Astrocyte (in vitro differentiated cells and primary cell): ENCODE data around the gene RPS6KA2. TPM values are rescaled to one million over a fixed set of nuclear protein-coding genes. Genes with fewer than 3 reads are reported as not detected.

Source experiments
- DNase-seq: peaks from one replicate; pipeline ENCODE4 v3.0.0-alpha.2; 2010; ENCODE audit warnings: low read depth
- FAIRE-seq: peaks from 2 replicates; lab custom pipeline; 2011; peaks lifted over from hg19 to GRCh38; lab: Jason Lieb, UNC
- H2AFZ ChIP-seq: 2 replicates; pipeline ENCODE4 v1.6.0; 2012; ENCODE audit warnings: low read depth, low read length, inconsistent platforms
- H3K27ac ChIP-seq: 2 replicates; pipeline ENCODE4 v1.5.1; 2011; ENCODE audit warnings: low read depth, low read length, inconsistent platforms
- H3K27me3 ChIP-seq: 2 replicates; pipeline ENCODE4 v1.6.0; 2011; ENCODE audit warnings: low read length, inconsistent platforms; ENCODE audit not compliant: insufficient read depth
- H3K36me3 ChIP-seq: 2 replicates; pipeline ENCODE4 v1.5.1; 2011; ENCODE audit warnings: low read length, inconsistent platforms; ENCODE audit not compliant: insufficient read depth
- H3K4me1 ChIP-seq: 2 replicates; pipeline ENCODE4 v1.5.1; 2011; ENCODE audit warnings: low read length, inconsistent platforms; ENCODE audit not compliant: insufficient read depth
- H3K4me2 ChIP-seq: 2 replicates; pipeline ENCODE4 v1.6.0; 2012; ENCODE audit warnings: low read length, inconsistent platforms
- H3K4me3 ChIP-seq: 2 replicates; pipeline ENCODE4 v1.5.1; 2011; ENCODE audit warnings: low read depth, mild to moderate bottlenecking, low read length, inconsistent platforms; ENCODE audit not compliant: insufficient read depth
- H3K79me2 ChIP-seq: 2 replicates; pipeline ENCODE4 v1.6.0; 2012; ENCODE audit warnings: mild to moderate bottlenecking, low read length, inconsistent platforms; ENCODE audit not compliant: insufficient read depth
- H3K9ac ChIP-seq: 2 replicates; pipeline ENCODE4 v1.6.0; 2012; ENCODE audit warnings: mild to moderate bottlenecking, low read length, inconsistent platforms
- H3K9me3 ChIP-seq: 2 replicates; pipeline ENCODE4 v1.5.1; 2012; ENCODE audit warnings: low read depth, mild to moderate bottlenecking, low read length, inconsistent platforms; ENCODE audit not compliant: insufficient read depth
- H4K20me1 ChIP-seq: 2 replicates; pipeline ENCODE4 v1.6.0; 2012; ENCODE audit warnings: low read length, inconsistent platforms; ENCODE audit not compliant: insufficient read depth
- H3K27ac Mint-ChIP-seq: one replicate; pipeline ENCODE4 v1.8.0; 2021; ENCODE audit warnings: mild to moderate bottlenecking, mixed read lengths; ENCODE audit not compliant: unreplicated experiment
- H3K27me3 Mint-ChIP-seq: one replicate; pipeline ENCODE4 v1.8.0; 2021; ENCODE audit warnings: low read depth, mixed read lengths; ENCODE audit not compliant: unreplicated experiment
- H3K36me3 Mint-ChIP-seq: one replicate; pipeline ENCODE4 v1.8.0; 2021; ENCODE audit warnings: low read depth, mixed read lengths; ENCODE audit not compliant: unreplicated experiment
- H3K4me1 Mint-ChIP-seq: one replicate; pipeline ENCODE4 v1.8.0; 2021; ENCODE audit warnings: low read depth, mixed read lengths; ENCODE audit not compliant: unreplicated experiment
- H3K4me3 Mint-ChIP-seq: one replicate; pipeline ENCODE4 v1.8.0; 2021; ENCODE audit warnings: mild to moderate bottlenecking, moderate library complexity, mixed read lengths; ENCODE audit not compliant: unreplicated experiment
- H3K9me3 Mint-ChIP-seq: one replicate; pipeline ENCODE4 v1.8.0; 2021; ENCODE audit warnings: mild to moderate bottlenecking, mixed read lengths; ENCODE audit not compliant: unreplicated experiment
- CTCF ChIP-seq: IDR thresholded peaks from 2 replicates; pipeline ENCODE4 v1.5.1; 2011; ENCODE audit warnings: low read depth, mild to moderate bottlenecking, inconsistent platforms, low read length, moderate library complexity; ENCODE audit not compliant: insufficient read depth
- EZH2 ChIP-seq: IDR thresholded peaks from 2 replicates; pipeline ENCODE4 v1.6.1; 2012; ENCODE audit warnings: mild to moderate bottlenecking, low read length, inconsistent platforms; ENCODE audit not compliant: insufficient read depth
- total RNA-seq: library from RNA; stranded (reverse); gene quantifications from 2 replicates; pipeline ENCODE4 v1.2.1, GENCODE V29; 2021

Gene RPS6KA2
- total RNA-seq, 1 donor from 2014 or later: 33.5 TPM

GRCh38 chr6:166663568-166663967 lies 36.5 kb upstream of the RPS6KA2 start:
- Histone ChIP-seq H3K27ac (no peak overlapping the region), H3K79me2 (no peaks in the 10 kb centered on the region), H2AFZ (no peak overlapping the region), H3K36me3 (no peaks in the 10 kb centered on the region), H3K4me2 (no peak overlapping the region), H3K4me1 (no peaks in the 10 kb centered on the region), H4K20me1 (no peaks in the 10 kb centered on the region), H3K27me3 (peaks cover 11% of the 10 kb centered on the region), H3K4me3 (no peak overlapping the region), H3K9ac (no peak overlapping the region), H3K9me3 (no peaks in the 10 kb centered on the region)
- FAIRE-seq (no peak), DNase-seq (no peak)
- H3K4me1 Mint-ChIP-seq: no peaks in the 10 kb centered on the region
- no peak overlapping the region for H3K27ac Mint-ChIP-seq
- H3K9me3 Mint-ChIP-seq: no peaks in the 10 kb centered on the region
- TF ChIP-seq CTCF: no peak
- TF ChIP-seq EZH2: no peak
- H3K36me3 Mint-ChIP-seq: peaks cover 2% of the 10 kb centered on the region
- H3K4me3 Mint-ChIP-seq: no peak overlapping the region
- H3K27me3 Mint-ChIP-seq: peaks cover 32% of the 10 kb centered on the region

GRCh38 chr6:166662690-166663089 lies 35.6 kb upstream of the RPS6KA2 start:
- Histone ChIP-seq H3K27me3 (peaks cover 11% of the 10 kb centered on the region), H3K79me2 (no peaks in the 10 kb centered on the region), H3K4me1 (no peaks in the 10 kb centered on the region), H3K4me2 (no peak overlapping the region), H3K36me3 (no peaks in the 10 kb centered on the region), H3K9ac (no peak overlapping the region), H3K9me3 (no peaks in the 10 kb centered on the region), H3K27ac (no peak overlapping the region), H2AFZ (no peak overlapping the region), H3K4me3 (no peak overlapping the region), H4K20me1 (no peaks in the 10 kb centered on the region)
- DNase-seq (no peak), FAIRE-seq (no peak)
- peaks cover 31% of the 10 kb centered on the region for H3K27me3 Mint-ChIP-seq
- peaks cover under 1% of the 10 kb centered on the region for H3K36me3 Mint-ChIP-seq
- H3K4me1 Mint-ChIP-seq: no peaks in the 10 kb centered on the region
- no peak for TF ChIP-seq EZH2
- TF ChIP-seq CTCF: no peak
- no peak overlapping the region for H3K27ac Mint-ChIP-seq
- no peaks in the 10 kb centered on the region for H3K9me3 Mint-ChIP-seq
- no peak overlapping the region for H3K4me3 Mint-ChIP-seq

GRCh38 chr6:166661327-166662085 lies 34.5 kb upstream of the RPS6KA2 start:
- Histone ChIP-seq H3K27ac (no peak overlapping the region), H3K4me3 (no peak overlapping the region), H3K4me1 (no peaks in the 10 kb centered on the region), H3K9me3 (no peaks in the 10 kb centered on the region), H3K4me2 (no peak overlapping the region), H3K79me2 (no peaks in the 10 kb centered on the region), H2AFZ (no peak overlapping the region), H3K9ac (no peak overlapping the region), H3K27me3 (peaks cover 8% of the 10 kb centered on the region), H3K36me3 (no peaks in the 10 kb centered on the region), H4K20me1 (no peaks in the 10 kb centered on the region)
- H3K36me3 Mint-ChIP-seq: no peaks in the 10 kb centered on the region
- FAIRE-seq: no peak
- TF ChIP-seq CTCF (no peak), EZH2 (no peak)
- DNase-seq: no peak
- H3K27ac Mint-ChIP-seq: no peak overlapping the region
- H3K9me3 Mint-ChIP-seq: no peaks in the 10 kb centered on the region
- no peak overlapping the region for H3K4me3 Mint-ChIP-seq
- peaks cover 37% of the 10 kb centered on the region for H3K27me3 Mint-ChIP-seq
- H3K4me1 Mint-ChIP-seq: no peaks in the 10 kb centered on the region
